Amygdala (tissue), 56 donors: ENCODE measurements around the gene TMOD3.

Source experiments
- DNase-seq, 56 donors: peaks; one replicate each; lab custom pipeline; 2025; lab: John Stamatoyannopoulos, UW

TMOD3 gene

DNA sequence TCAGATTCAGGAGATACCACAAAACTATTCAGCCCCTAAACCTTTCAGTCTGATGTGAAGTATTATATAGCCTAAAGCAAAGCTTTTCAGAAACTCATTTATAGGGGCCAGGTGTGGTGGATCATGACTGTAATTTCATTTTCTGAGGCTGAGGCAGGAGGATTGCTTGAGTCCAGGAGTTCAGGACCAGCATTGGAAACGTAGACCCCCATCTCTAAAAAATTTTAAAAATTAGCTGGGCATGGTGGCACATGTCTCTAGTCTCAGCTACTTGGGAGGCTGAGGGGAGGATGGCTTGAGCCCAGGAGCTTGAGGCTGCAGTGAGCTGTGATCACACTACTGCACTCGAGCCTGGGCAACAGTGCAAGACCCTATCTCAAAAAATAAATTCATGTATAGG lies 60.0 kb downstream of the TMOD3 start:
- DNase-seq: no peak

DNA sequence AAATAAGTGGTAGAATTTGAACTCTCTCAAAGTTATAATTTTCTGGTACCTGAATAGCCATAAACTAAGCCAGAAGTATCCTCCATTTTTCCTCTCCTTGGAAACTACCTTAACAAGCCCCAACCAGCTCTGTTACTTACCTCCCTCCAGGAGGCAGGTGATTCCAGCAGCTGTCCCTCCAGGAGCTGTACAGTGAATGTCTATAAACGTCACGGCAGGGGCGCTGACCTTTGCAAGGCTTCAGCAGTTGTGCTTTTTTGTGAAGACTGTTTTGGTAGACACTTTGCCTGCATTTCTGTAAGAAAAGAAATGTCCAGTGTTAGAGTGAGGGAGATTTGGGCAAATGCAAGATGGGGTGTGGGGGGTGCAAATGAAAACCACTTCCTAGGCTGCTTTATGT lies 75.0 kb downstream of the TMOD3 start:
- DNase-seq: no peak

DNA sequence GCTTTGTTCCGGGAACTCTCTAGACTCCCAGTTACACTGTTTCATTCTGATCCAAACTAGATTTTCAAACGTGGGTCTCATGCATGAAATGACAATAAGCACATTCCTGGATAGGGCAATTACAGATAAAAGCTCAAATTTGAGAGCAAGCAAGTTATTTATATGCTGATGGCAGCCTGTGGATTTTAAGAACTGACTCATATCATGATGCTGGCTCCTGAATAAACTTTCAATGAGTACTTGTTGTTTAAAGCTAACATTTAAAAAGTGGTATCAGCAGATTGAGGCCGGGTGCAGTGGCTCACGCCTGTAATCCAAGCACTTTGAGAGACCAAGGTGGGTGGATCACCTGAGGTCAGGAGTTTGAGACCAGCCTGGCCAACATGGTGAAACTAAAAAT lies 75.5 kb downstream of the TMOD3 start:
- DNase-seq: no peak

DNA sequence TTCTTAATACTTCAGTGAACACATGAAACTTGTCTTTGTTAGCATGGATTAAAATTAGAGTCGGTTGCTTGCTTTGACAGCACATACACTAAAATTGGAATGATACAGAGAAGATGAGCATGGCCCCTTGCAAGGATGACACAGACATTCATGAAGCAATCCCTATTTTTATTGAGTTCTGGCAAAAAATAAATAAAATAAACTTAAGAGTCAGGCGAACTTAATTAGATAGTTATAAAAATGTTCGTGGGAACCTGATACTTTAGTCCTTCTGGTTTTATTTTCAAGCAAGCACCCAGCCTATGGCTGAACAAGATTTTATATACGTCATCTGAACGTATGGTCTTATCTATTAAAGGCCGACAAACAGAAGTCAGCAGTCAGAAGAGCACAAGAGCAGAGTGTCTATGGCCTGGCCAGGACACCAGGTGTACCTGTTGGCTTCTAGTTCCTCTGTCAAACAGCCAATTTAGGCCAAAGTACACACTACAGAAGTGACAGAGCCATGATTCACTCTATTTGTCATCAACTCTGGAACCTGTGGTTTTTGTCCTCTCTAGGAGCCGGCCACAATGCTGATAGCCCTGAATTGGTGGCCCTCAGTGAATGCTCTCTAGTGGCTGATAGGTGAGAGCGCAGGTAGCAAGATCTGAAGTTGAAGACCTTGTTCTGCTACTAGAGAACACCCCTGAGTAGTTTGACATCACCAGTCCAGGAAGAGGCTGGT lies 77.8 kb downstream of the TMOD3 start:
- DNase-seq: no peak

DNA sequence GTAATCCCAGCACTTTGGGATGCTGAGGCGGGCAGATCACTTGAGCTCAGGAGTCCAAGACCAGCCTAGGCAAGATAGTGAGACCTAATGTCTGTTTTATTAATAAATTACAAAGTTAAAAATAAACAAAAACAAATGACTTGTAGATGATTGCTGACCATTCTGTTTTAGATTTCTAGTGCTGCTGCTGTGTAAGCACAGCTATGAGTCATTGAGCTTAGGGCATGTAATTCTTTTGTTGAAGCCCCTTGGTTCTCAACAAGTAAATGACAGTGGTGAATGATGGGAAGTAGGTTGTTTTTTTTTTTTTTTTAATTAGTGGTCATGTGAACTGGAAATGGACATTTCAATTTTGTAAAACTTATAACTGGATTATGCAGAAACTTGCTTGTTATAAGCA lies 78.9 kb downstream of the TMOD3 start:
- DNase-seq: no peak

DNA sequence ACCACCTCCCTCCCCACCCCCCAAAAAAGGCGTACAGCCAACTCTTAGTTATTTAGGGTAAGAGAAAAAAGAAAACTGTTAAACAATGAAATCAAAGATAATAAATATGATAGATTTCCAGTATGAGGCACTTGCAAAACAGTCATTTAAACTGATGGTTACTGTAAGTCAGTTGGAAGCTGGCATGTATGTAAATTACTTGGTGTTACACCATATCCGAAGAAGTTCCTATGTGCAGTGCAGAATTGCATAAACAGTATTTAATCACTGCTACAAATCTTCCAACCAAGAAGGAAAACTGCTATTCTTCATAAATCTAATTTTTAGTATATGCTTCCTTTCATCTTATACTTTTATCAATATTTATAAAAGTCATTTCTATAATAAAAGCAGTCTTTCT lies 80.1 kb downstream of the TMOD3 start:
- no peak for DNase-seq

DNA sequence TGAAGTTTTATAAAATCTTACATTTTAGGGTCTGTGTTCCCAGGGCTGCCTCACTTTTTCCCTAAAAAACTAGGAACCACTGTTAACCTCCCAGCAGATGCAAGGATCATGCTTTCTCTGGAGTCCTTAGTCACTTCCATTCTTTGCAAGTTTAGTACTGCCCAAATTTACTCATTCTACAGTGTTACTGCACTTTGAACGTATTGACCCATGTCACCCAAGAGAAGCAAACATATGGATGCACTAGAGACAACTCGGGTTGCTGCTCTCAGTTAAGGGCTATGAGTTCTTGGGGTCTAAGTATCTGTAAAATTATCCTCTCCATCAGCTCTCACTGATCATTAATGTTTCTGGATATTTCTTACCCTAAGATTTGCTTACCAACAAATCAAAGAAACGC lies 83.1 kb downstream of the TMOD3 start:
- DNase-seq: no peak

DNA sequence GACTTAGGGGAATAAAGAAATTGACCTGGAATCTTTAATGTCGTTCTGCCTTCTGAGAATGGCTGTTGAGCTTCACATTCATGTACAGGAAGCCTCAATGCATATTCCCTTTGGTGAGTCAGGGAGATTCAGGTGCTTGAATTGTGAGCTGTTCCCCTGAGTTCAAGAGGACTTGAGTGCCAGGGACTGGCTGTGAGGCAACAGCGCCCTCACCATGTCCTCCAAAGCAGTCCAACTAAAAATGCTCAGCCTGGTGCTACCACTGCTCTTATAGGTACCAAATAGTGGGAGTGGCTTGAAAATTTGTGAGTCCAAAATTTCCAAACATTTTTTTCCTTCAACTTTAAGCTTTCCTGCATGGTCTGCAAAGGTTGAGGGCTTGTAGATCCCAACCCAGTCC lies 88.0 kb downstream of the TMOD3 start:
- DNase-seq: no peak

DNA sequence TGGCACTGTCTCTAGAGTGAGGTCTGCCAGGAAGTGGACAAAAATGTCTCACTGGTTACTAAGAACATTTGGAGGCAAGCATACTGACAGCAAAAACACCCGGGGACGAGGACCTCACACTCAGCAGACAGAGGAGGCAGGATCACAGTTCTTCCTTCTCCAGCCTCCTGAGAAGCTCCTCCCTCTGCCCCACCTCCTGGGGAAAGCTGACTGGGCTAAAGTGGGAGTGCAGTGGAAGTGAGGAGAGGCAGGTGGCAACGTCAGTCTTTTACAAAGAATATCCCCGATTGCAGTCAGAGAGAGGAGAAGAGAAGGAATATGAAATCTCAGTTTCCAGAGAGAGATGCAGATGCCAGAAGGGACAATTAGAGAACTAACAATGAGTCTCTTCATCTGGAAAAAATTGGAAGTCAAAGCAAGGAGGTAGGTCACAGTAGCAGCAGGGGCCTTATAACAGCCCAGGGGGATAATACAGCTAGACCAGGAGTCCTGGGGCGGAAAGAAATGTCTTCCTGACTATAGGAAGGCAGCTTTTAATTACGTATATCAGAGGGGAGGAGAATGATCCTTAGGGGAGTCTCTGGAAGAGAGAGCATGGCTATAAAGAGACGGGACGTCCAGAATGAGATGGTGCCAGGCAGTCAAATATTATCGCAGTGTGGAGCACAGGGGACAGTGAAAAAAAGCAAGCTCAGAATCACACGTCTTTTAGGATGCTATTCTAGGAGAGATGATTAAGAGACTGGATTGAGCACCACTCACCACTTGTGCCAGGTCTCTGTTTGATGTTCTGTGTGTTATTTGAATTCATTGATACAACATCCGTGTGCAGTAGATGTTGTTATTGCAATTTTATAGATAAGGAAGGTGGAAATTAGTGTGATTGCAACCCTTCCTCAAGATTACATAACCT lies 95.0 kb downstream of the TMOD3 start:
- DNase-seq: peak in 17 of 56 donors; percentile 2 to 34 (median 10)

DNA sequence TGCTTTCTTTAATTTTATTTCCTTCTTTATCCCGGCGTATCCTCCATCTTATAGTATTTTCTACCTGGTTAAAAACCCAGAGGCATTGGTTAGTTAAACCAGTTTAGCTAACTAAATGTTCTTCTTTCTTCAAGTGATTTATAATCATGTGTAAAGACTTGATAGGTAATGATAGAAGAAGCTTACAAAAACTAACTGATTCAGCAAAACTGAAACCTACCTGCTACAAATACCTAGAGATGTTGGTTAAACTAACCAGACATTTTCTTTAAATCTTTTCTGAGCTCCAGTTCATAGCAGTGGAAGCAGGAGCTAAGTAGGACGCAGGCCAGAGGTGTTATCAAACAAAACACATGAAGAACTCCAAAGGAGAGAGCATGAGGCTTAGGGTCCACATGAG lies 97.4 kb downstream of the TMOD3 start:
- DNase-seq: no peak

DNA sequence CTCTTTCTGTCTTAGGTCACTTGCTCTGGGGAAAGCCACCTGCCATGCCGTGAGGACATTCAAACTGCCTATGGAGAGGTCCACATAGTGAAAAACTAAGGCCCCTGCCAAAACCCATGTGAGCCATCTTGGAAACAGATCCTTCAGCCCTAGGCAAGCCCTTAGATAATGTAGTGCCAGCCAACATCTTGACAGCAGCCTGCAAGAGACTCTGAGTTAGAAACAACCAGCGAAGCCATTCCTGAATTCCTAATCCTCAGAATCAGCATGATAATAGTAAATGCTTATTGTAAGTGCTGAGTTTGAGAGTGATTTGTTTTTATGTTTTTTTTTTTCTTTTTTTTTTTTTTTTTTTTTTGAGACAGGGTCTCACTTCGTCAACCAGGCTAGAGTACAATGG lies 101.6 kb downstream of the TMOD3 start:
- no peak for DNase-seq

DNA sequence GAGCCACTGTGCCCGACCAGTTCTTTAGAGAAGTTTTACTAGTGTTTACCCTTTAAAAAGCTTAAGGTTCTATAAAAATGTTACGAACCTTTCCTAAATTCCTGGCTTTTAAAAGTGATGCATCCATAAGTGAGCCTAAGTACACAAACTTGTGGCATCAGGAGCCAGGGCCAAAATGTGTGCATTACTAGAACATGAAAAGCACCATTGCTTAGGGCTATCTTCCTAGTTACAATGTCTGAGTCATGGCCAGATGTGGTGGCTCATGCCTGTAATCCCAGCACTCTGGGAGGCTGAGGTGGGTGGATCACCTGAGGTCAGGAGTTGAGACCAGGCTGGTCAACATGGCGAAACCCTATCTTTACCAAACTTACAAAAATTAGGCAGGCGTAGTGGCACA lies 102.2 kb downstream of the TMOD3 start:
- no peak for DNase-seq

DNA sequence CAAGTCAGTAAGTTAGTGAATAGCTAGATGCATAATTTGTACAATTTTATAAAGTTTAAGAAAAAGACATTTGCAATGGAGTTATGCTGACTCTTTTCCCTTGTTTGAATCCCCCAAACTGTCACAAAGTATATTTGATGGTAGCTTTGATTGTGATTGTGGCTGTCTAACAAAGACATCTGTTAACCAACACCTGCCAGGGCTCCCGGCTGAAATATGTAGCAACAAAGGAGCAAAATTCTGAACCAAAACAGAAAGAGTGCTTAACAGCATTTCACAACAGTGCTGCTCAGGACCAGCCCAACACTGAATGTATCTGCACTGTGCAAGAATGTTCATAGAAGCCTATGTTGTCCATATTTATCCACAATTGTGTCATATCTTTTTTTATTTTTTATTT lies 102.7 kb downstream of the TMOD3 start:
- DNase-seq: no peak

DNA sequence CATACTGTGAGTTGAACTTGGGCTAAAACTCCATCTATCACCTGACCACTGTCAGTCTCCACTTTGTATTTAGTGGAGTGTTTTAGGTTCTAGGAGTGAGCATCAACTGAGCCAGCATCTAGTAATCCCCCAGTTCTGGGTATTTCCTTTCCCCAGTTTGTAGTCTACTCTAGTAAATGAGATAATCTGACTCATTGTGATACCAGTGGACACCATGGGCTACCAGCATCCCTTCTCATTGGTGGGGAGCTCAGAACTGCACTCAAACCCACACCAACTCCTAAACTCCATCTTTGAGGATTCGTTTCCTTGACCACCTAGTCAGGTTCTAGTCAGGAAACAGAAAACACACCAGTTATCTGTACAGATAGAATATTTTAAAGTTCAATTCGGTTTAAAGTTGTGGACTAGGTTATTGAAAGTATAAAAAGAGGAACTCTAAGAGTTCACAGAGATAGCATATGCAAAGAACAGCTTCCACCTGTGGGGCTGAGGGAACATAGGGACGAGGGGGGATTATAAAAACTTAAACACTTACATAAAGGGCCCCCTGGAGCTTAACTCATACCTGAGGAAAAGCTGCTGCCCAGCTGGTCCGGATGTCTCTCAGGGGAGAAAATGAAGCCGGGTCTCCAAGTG lies 106.1 kb downstream of the TMOD3 start:
- DNase-seq: no peak

DNA sequence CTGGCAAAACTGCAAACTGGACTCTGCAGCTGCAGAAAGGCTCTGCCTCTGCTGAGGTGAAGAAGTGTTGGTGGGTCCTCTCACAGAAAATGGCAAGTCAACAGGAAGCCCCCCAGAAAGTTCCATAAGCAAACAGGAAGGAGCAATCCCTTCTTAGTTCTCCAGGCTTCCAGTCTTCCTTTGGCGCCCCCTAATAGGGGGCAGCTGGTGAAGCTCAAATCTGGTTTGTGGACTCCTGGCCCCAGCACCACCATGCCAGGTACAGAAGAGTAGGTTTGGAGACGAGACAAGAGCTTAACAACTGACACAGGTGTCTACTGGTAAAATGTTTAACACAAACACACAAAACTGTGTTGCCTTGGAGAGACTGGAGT lies 106.6 kb downstream of the TMOD3 start:
- no peak for DNase-seq

DNA sequence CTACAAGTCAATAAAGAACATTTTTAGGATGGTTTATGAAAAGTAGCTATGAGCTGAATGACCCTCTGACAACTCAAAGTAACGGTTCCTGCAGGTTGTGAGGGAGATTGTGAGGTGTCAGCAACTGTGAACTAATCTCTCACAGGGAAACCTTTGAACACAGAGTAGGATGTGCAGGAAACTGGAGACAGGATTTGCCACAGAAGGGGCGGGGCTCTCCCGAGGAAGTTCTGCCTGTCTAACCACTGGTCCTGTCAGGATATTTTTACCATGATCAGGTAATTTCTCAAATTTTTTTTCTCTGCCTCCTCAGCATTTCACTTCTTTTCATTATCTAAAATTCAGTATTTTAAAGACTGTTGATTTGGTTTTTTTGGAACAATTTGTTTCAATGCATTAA lies 108.8 kb downstream of the TMOD3 start:
- DNase-seq: no peak

DNA sequence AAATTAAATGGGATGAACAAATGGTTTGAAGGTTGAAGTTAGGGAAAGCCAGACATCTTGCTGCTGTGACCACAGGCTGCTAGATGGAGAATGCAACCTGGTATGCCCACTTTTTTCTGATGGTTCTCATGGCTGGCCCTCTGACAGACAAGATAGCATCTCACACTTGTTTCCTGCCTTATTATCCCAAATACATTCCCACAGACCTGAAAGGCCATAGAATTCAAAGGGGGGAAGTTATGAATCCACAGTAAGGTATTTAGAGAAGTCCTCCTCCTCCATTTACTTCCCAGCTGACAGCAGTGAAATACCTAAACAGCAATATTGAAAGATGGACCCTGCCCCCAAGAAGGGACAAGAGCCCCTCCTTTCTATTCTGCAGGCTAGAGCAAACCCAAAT lies 109.8 kb downstream of the TMOD3 start:
- DNase-seq: no peak

DNA sequence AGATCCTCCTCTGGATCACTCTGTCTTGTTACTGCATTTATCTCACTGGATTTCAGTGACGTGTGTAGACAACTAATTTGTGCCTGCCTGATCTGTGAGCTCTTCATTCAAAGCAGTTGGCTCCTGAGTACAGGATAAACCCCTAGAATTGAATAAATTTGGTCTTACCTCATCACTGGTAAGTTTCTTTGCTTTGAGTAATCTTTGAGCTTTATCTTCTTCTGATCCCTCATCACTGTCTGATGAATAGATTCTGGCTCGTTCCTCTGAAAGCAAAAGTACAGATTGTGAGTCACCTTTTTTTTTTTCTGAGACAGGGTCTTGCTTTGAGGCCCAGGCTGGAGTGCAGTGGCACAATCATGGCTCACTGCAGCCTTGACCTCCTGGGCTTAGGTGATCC lies 117.7 kb downstream of the TMOD3 start:
- no peak for DNase-seq

DNA sequence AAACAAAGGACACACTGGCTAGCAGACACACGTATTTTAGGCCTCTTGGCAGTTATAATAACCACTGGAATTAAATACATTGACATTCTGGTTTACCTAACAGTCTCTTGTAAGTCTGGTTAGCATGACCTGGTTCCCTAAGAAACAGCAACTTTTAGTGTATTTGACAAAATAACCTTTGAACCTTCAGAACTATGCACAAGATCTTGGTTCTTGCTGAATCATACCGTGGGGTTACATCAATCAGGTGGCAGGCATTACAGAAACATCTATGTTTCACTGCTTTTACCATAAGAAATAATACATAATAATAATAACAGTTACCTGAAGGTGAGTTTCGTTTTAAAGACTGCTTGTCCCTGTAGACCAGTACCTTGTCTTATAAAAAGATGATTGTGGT lies 123.4 kb downstream of the TMOD3 start:
- no peak for DNase-seq

DNA sequence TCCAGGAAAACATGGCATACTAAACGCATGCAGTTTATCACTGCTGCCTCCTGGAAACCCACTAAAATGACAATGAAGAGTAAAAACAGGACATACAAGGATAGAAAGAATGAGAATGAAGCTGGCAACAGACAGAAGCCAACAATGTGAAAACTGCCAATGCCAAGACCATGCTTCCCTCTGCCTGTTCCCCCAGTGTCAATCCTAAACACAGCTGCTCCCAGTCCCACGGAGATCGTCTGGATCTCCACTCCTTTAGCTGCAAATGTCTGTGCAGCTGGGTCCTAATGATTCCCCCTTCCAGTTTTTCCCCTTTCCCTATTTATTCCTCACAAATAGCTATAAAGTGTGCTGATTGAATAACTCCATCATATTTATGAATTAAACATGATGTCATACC lies 126.1 kb downstream of the TMOD3 start:
- no peak for DNase-seq
